Neural progenitor cell (in vitro differentiated cells): ENCODE measurements around the gene TSPAN13.

Experiments
- CTCF ChIP-seq: fragments of 200-600 bp; sonication (generic); IDR thresholded peaks from 2 replicates; pipeline ENCODE4 v1.5.1; 2017; ENCODE audit warnings: antibody characterized with exemption, mild to moderate bottlenecking
- EZH2 ChIP-seq: fragments of 200-600 bp; sonication (generic); IDR thresholded peaks from 2 replicates; pipeline ENCODE4 v1.6.1; 2017; ENCODE audit warnings: antibody characterized with exemption, mild to moderate bottlenecking, moderate library complexity
- EZH2phosphoT487 ChIP-seq: fragments of 200-600 bp; sonication (generic); IDR thresholded peaks from 2 replicates; pipeline ENCODE4 v1.6.1; 2017; ENCODE audit warnings: antibody characterized with exemption

- TF ChIP-seq CTCF (no peak), EZH2 (no peak), EZH2phosphoT487 (no peak)
These were observed 15.4 kb upstream of the TSPAN13 start for GRCh38 chr7:16738011-16738688.
